Activated CD8-positive, alpha-beta memory T cell treated with anti-CD3 and anti-CD28 coated beads for 48 hours (primary cell): ENCODE results near the gene RASSF3.
"Not testable (repeated sequence)": the region's sequence is repeated elsewhere in the genome, so short reads cannot be mapped to it uniquely, and the experiment has no call there.

Source experiments
- DNase-seq, 3 experiments: peaks; one replicate each; pipeline ENCODE4 v3.0.0-alpha.2; 2020; ENCODE audit warnings: low read depth in 2 of 3, low spot score in 2 of 3

Gene RASSF3, protein sequence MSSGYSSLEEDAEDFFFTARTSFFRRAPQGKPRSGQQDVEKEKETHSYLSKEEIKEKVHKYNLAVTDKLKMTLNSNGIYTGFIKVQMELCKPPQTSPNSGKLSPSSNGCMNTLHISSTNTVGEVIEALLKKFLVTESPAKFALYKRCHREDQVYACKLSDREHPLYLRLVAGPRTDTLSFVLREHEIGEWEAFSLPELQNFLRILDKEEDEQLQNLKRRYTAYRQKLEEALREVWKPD

DNA sequence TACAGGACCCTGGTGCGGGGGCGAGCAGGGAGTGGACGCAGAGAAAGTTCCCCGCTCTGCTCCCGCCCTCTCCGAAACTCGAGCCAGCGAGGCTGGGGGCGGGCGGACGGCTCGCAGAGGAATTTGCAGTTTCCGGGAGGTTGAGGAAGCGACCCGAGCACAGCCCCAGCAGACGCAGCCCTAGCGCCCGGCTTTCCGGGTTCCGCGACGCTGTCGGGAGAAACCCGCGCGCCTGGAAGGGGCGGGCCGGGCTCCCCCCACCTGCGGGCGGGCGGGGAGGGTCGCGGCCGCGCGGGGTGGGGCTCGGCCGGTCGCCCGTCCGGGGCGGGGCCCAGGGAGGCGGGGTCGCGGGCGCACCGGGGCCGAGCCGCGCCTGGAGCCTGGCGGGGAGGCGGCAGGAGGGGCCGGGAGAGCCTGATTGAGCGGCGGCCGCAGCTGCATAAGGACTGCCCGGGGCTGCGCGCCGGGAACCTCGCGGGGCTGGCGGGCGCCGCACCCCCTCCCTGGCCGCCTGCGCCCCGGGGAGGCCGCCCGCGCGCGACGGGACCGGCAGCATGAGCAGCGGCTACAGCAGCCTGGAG is at the start of gene RASSF3:
Gene RASSF3, plus strand, starts transcription at position 417 of the 581 bp plus-strand sequence. Its CDS starts 138 bp downstream, at position 555.
- DNase-seq, result peak; percentile 33 to 66 (median 49)

DNA sequence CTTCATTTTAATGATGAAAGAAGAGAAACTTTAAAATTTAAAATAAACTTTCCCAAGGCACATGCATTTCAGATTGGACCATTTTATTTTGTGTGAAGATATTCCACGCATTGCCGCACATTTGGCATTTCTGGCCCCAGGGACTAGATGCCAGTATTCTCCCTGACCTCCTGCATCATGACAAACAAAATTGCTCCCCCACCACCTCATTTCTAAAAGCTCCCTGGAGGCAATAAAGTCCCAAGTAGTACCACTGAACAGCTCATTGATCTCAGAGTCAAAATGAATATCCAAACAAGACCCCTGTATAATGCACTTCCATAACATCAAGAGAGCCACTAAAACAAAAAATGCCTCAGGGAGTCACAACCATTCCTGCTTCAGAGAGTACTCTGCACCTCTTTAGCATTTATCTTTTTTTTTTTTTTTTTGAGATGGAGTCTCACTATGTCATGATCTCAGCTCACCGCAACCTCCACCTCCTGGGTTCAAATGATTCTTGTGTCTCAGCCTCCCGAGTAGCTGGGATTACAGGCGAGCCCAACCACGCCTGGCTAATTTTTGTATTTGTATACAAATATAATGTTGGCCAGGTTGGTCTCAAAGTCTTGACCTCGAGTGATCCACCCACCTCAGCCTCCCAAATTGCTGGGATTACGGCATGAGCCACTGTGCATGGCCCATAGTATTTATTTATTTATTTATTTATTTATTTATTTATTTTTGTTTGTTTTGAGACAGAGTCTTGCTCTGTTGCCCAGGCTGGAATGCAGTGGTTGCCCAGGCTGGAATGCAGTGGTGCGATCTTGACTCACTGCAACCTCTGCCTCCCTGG is 48.8 kb upstream of the RASSF3 start:
- DNase-seq, result no peak

DNA sequence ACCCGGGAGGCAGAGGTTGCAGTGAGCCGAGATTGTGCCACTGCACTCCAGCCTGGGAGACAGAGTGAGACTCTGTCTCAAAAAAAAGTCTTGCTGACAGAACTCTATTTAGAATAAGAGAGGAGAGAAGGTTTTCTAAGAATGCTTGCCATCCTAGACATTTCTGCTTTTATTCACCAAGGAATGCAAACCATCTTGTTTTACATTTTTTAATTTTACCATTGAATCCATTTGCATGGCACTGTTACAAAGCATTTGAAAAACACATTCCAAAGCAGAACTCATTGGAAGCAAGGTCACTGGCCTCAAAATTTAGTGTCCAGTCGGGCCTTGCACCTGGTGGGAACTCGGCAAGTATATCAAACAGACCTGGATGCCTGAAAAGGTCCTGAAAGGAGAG is 44.2 kb upstream of the RASSF3 start:
- no peak for DNase-seq

DNA sequence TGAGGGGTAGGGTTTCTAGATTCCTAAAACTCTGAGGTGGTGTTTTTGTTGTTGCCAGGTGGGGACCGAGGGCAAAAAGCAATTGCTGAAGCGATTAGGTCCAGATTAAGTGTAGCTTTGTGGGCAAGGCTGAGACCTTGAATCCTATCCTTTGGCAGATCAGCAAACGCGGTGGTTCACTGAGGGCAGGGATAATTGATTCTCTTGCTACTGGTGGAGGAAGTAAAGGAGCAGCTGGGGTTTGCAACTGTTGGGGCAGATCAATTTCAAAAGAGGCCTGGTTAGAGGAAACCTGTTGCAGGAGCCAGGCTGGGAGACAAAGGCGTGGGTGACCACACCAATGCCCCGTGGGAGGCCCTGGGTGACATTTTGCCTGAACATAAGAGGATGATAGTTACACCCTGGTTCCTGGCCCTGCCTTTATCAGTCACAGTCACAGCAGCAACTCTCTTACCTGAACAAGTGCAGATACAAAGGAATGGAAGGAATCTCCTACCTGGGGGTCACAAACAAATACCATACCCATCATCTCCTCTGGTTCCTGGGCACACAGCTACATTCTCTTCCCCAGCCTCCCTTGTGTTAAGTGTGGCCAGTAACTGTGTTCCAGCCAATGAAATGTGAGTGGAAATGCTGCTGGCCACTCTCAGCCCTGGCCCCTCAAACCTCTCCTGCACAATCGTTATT is 43.3 kb upstream of the RASSF3 start:
- DNase-seq, result no peak

DNA sequence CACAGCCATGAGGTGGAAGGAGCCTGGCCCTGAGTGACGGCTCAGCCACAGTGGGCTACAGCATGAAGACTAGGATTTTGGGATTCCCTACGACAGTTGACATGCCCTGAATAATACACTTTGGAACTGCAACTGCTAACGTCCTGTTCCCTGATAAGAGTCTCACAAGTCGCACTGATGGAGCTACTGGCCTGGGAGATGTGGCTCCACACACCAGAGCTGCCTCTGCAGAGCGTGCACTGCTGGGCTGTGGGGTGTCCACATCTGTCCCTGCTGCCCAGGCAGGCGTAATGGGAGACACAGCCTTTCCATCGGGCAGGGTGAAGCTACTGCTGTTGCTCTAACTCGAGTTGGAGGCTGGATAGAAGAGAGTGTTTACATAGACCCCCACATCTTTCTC is 42.7 kb upstream of the RASSF3 start:
- DNase-seq, result no peak

DNA sequence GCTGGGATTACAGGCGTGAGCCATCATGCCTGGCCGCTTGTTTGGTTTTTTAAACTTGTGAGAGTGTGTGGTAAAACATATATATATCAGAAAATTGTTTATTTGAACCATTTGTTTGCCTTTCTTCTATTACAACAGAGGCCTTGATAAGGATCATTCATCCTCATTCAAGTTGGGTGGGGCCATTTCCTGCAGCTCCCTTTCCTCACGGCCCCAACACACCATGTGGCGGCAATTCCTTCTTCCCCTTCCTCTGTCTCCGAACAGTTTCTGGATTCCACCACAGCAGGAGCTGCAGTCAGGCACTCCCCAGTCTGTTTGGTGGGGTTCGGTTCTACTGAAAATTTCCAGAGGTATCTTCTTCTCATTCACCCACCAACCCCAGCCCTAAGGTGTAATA is 42.0 kb upstream of the RASSF3 start:
- DNase-seq, result no peak

DNA sequence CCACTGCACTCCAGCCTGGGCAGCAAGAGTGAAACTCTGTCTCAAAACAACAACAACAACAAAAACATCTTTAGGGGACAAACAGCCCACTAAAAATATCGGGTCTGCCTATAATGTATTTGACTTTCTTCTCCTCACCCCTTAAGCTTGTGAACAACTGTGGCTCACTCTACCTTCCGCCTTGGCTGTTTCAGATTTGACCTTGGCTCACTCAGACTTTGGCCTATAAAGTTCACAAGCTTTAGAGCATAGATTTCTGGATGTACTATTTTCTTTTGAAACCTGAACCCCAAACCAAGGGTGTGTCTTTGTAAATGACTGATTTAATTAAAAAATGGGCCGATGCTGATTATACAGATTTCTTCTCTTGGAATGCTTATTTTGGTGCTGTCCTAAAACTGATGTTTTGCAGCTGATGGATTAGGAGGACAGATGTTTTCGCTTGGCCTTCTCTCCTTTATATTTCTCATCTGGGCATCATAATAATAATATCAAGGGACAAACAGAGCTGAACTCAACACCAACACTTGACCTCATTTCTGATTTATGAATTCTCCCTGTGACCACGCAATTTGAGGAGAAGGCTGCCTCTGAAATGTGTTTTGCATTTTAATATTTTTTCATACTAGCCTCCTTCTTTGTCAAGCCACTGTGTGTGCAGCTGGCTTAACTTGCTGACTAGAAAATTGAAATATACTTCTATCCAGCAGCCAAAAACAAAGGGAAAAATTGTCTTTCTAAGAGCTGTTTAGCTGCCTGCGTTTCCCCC is 40.2 kb upstream of the RASSF3 start:
- DNase-seq, result no peak

DNA sequence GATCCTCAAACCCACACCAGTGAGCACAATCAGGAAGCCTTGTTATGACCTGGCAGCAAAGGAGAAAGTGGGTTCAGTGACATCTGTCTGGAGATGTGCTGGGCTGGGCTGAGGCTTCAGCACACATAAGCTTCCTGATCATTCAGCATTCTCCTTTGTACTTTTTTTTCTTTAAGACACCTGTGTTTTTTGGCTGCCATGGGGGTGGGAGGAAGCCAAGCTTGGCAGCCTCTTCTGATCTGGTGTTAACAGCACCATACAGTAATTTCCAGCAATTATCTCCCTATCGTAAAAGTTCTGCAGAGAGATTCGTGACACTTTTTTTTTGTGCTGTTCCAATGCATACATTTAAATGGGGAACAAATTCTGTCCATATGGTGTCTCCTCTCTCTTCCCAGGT is 38.9 kb upstream of the RASSF3 start:
- no peak for DNase-seq

DNA sequence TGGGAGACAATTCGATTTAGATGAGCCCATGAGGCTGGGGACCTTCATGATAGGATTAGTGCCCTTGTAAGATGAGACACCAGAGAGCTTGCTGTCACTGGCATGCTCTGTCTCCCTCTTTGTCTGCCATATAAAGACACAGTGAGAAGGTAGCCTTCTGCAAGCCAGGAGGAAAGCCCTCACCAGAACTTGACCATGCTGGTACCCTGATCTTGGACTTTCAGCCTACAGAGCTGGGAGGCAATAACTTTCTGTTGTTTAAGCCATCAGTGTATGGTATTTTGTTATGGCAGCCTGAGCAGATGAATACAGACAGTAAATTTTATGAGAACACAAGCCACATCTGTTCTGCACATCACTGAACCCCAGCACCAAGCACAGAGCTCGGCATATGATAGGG is 38.1 kb upstream of the RASSF3 start:
- no peak for DNase-seq

DNA sequence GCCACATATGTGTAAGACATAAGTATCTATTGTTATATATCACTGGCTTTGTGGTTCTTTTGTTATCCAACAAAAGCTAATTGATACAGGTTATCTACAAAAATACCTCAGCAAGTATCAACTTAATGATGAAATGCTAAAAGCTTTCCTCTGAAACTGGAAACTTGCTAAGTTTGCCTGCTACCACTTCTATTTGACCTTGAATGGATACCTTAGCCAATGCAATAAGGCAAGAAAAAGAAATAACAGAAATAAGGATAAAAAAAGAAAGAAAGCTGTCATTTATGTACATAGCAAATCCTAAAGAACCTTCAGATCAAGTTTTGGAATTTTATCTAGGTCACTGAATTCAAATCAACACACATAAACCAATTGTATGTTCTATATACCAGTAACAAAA is 35.5 kb upstream of the RASSF3 start:
- no peak for DNase-seq

DNA sequence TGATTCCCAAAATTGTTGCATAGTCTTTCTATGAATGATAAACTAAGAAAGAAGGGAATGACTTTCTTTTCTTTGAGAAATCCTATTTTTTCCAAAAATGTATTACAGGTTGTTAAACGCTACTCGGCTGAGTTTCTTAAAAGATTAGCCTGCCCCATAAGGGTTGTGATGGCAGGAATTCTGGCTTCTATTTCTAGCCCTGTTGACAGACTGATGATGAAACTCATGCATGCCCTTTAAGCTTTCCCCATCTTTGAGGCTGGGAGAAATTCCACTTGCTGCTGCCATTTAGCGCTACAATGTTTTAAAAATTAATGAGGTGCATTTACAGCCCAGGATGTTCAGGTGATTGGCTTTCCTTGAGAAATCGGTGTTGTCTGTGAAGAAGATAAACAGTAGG is 33.2 kb upstream of the RASSF3 start:
- DNase-seq, result no peak

DNA sequence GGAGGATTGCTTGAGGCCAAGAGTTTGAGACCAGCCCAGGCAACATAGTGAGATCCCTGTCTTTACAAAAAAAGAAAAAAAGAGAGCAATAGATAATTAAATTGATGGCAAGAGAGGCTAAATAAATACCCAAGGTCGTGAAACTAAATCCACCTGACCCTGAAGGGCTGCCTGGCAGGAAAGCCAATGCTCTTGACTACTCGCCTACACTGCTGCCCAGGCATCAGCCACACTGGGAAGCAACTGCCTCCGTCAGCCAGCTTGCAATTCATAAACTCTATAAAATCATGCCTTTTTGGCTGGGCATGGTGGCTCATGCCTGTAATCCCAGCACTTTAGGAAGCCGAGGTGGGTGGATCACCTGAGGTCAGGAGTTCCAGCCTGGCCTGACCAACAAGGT is 31.7 kb upstream of the RASSF3 start:
- DNase-seq, result no peak

DNA sequence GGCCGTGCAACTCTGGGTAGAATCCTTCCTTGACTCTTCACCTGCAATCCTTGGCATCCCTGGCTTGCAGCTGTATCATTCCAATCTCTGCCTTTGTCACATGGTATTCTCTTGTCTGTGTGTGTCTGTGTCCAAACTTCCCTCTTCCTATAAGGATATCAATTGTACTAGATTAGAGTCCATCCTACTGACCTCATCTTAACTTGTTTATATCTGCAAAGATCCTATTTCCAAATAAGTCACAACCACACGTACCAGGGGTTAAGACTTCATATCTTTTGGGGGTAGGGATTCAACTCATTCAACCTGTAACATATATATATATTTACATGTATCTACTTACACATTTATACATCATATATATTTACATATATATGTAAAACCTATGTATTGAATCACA is 29.6 kb upstream of the RASSF3 start:
- no peak for DNase-seq

DNA sequence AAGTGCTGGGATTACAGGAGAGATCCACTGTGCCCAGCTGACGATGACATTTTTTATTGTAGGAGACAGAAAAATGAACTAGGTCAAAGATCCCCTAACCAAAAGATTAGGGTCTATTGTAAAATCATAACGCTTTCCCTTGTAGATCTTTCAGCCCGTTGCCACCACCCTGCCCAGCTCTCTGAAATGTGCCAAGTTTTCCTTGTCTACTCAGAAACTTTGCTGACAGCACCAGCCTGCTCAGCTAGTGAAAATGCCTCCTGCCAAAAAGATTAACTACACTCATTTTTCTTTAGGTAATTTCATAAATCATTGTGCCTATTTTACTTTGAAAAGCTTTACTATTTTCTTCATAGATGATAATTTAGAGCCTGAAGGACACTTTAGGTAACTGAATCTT is 28.2 kb upstream of the RASSF3 start:
- DNase-seq, result no peak

DNA sequence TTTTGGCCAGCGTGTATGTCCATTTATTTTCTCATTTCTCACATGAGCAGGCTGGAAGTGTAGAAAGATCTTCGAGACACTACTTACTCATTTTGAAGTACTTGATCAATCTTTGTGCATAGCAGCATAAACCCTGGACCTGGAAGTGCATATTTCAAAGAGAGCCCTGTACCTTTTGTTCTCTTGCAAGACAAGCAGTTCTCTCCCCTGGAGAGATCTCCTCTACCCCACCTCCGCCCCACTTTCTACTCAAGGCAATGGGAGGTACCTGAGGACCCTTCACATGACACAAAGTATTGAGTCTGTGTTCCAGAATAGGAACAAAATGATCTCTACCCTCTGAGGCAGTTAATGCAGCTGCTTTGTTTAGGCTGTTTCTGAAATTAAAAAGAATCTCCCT is 27.4 kb upstream of the RASSF3 start:
- DNase-seq, result no peak

DNA sequence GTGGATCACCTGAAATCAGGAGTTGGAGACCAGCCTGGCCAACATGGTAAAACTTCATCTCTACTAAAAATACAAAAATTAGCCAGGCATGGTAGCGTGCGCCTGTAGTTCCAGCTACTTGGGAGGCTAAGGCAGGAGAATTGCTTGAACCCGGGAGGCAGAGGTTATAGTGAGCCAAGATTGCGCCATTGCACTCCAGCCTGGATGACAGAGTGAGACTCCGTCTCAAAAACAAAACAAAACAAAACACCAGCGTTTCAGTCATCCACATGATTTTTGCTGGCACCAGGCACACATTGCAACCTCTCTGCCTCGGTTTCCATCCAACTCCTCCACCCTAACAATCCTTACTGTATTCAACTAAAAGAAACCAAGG is 26.9 kb upstream of the RASSF3 start:
- not testable (repeated sequence) for DNase-seq

DNA sequence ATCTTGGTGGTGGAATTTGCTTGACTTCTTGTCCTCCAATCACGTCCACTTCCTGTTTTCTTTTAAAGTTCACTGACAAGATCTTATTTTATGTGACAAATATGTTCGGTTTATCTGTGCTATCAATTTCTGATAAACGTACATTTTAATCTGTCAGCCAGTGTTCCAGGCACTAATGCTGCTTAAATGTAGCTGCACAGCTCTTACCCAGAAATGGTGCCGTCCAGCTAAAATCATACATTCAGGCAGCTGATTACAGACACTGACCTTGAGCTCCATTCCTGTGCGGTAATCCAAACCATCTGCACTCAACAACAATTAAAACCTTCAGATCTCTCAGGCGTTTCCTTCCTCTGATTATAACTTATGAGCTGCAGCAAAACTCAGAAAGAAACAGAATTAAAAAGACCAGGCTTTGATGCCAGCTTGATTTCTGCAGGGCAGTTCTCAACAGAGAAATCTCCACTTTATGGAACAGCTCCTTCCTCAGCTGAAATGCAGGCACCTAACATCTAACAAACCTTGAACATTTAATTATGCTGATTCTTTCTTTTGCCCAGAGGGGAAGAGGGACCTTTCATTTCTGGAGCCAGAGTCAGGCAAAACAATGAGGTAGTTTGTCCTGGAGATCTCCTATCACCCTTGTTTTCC is 26.4 kb upstream of the RASSF3 start:
- DNase-seq, result no peak

DNA sequence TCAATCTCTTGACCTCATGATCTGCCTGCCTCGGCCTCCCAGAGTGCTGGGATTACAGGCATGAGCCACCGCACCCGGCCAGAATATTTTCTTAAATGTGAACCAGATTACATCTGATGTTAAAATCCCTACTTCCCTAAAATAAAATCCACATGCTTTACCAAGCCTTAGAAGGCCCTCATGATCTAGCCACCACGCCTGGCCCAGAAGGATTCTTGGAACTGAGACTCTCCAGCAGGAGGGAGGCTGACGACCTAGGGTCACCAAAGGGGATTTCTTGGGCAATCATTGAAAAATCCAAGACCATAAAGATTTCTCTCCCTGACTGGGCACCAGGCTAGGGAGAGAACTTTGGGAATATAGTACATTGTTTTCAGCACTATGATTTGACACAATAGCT is 25.2 kb upstream of the RASSF3 start:
- no peak for DNase-seq

DNA sequence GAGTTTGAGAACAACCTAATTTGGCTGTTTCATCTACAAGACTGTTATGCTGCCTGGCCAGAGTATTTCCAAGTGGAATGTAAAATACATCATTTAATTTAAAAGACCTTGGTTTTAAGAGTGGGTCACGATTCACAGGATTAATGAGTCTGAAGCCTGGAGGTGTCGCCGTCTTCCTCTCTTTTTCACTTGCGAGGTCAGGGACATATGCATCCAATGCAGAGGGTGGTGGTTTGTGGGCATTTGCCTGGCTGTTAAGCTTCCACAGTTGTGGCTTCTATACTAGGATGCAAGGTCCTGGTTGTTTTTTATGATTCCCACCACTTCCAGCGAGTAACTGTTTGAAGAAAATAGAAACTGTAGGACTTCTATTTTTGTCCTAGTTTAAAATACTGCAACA is 22.8 kb upstream of the RASSF3 start:
- DNase-seq, result no peak

DNA sequence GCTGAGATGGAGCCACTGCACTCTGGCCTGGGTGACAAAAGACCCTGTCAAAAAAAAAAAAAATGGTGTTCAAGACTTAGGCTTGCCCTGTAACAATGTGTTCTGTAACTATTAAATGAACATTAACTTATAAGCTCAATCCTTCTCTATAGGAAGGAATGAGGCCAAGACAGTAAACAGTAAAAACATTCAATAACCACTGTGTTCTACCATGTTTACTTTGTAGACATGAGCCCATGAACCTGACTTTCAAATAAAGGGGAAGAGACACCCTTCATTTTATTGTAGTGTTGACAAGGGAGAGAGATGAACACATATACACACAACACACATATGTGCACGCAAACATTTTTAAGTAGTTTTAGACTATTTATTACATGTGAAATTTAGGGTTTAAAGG is 20.1 kb upstream of the RASSF3 start:
- DNase-seq, result no peak
